Caco-2 (cell line): ENCODE measurements around the gene USP25. TPM values are rescaled to one million over a fixed set of nuclear protein-coding genes. Genes with fewer than 3 reads are reported as not detected.
"Not testable (repeated sequence)": the region's sequence is repeated elsewhere in the genome, so short reads cannot be mapped to it uniquely, and the experiment has no call there.

Experiments
- BruUV-seq: library from RNA; stranded (reverse); fragments of 400-500 nt; replicated peaks from 2 replicates; lab custom pipeline; 2021; lab: Mats Ljungman, UMichigan
- CTCF ChIA-PET: fragments of 300-600 bp; sonication (Branson Sonifier 250); formaldehyde crosslinking; loops from one replicate; lab custom pipeline; 2022; ENCODE audit warnings: antibody characterized with exemption; lab: Charles Lee
- POLR2A ChIA-PET: fragments of 300-600 bp; sonication (Branson Sonifier 250); formaldehyde crosslinking; loops from one replicate; lab custom pipeline; 2022; ENCODE audit warnings: antibody characterized with exemption; lab: Charles Lee
- DNase-seq, 2 experiments: peaks; one replicate each; pipeline versions ENCODE4 v3.0.0 to v3.0.0-alpha.2; 2020 to 2022
- H3K27me3 ChIP-seq: replicated peaks from 2 replicates; pipeline ENCODE4 v1.6.0; 2011; ENCODE audit warnings: low read length; ENCODE audit not compliant: control insufficient read depth, insufficient read depth
- H3K36me3 ChIP-seq: 2 replicates; pipeline ENCODE4 v1.5.1; 2011; ENCODE audit warnings: low read length; ENCODE audit not compliant: control insufficient read depth, insufficient read depth
- H3K4me1 ChIP-seq: fragments of 250-450 bp; sonication (Bioruptor Pico); 2 replicates; pipeline ENCODE4 v1.5.1; 2020; ENCODE audit warnings: mild to moderate bottlenecking
- H3K4me3 ChIP-seq: 2 replicates; pipeline ENCODE4 v1.5.1; 2011; ENCODE audit warnings: low read depth, mild to moderate bottlenecking, control low read depth, low read length
- H3K9me3 ChIP-seq: fragments of 250-450 bp; sonication (Bioruptor Pico); 2 replicates; pipeline ENCODE4 v1.5.1; 2020; ENCODE audit warnings: mild to moderate bottlenecking, moderate library complexity
- H3K27ac Mint-ChIP-seq: one replicate; pipeline ENCODE4 v1.8.0; 2022; ENCODE audit warnings: mixed read lengths; ENCODE audit not compliant: unreplicated experiment
- H3K27me3 Mint-ChIP-seq: one replicate; pipeline ENCODE4 v1.8.0; 2022; ENCODE audit warnings: mixed read lengths; ENCODE audit not compliant: insufficient read depth, unreplicated experiment
- H3K36me3 Mint-ChIP-seq: one replicate; pipeline ENCODE4 v1.8.0; 2022; ENCODE audit warnings: mild to moderate bottlenecking, mixed read lengths; ENCODE audit not compliant: insufficient read depth, unreplicated experiment
- H3K4me1 Mint-ChIP-seq: one replicate; pipeline ENCODE4 v1.8.0; 2022; ENCODE audit warnings: low read depth, mixed read lengths; ENCODE audit not compliant: unreplicated experiment
- H3K4me3 Mint-ChIP-seq: one replicate; pipeline ENCODE4 v1.8.0; 2022; ENCODE audit warnings: mild to moderate bottlenecking, moderate library complexity, mixed read lengths; ENCODE audit not compliant: unreplicated experiment
- H3K9me3 Mint-ChIP-seq: one replicate; pipeline ENCODE4 v1.8.0; 2022; ENCODE audit warnings: mixed read lengths; ENCODE audit not compliant: unreplicated experiment
- CTCF ChIP-seq, 2 experiments: fragments of 200-600 bp in 1 of 2; IDR thresholded peaks; 1 replicate in 1 of 2; 2 replicates in 1 of 2; pipeline versions ENCODE4 v1.5.1 to v1.8.0; 2011 to 2022; ENCODE audit warnings: antibody characterized with exemption in 1 of 2, control low read depth in 1 of 2, inconsistent platforms in 1 of 2, low read depth in 1 of 2, low read length in 1 of 2, mild to moderate bottlenecking in 1 of 2, moderate library complexity in 1 of 2; ENCODE audit not compliant: insufficient read depth in 1 of 2, severe bottlenecking in 1 of 2, unreplicated experiment in 1 of 2
- intact Hi-C: fragments of 100-400 bp; cut with micrococcal nuclease; formaldehyde crosslinking; loops from one replicate; pipeline ENCODE4 v1.10.0; 2022; ENCODE audit not compliant: unreplicated experiment
- total RNA-seq: library from RNA; stranded (reverse); gene quantifications from 2 replicates; pipeline ENCODE4 v1.2.3, GENCODE V29; 2022

Gene USP25
- total RNA-seq, 1 experiment from 2014 or later = 44.3 TPM

GRCh38 chr21:15735409-15735808 is 5.6 kb downstream of the USP25 start:
- Mint-ChIP-seq H3K9me3 (no peaks in the 10 kb centered on the region), H3K4me3 (no peak overlapping the region), H3K4me1 (peaks cover 24% of the 10 kb centered on the region), H3K27me3 (no peaks in the 10 kb centered on the region), H3K27ac (peak overlapping the region; percentile 37), H3K36me3 (peaks cover 11% of the 10 kb centered on the region)
- Histone ChIP-seq H3K4me1 (peaks cover 41% of the 10 kb centered on the region), H3K27me3 (no peaks in the 10 kb centered on the region), H3K36me3 (no peaks in the 10 kb centered on the region), H3K4me3 (no peak overlapping the region), H3K9me3 (no peaks in the 10 kb centered on the region)
- CTCF ChIA-PET = interaction anchor here (0.8 kb wide), 1 partner anchor 75 kb away, joined by 4 read pairs; no protein-coding TSS in a partner anchor
- intact Hi-C loops = no loop called here
- POLR2A ChIA-PET = no interaction called here
- TF ChIP-seq CTCF (IDR thresholded peaks at IDR 0.05; ENCODE audit: insufficient read depth in 1 of 2, low read depth in 1 of 2, low read length in 1 of 2, severe bottlenecking in 1 of 2, unreplicated experiment in 1 of 2) = peak in 1 of 2 experiments; percentile 3
- BruUV-seq = no TSS peak
- DNase-seq = no peak

DNA sequence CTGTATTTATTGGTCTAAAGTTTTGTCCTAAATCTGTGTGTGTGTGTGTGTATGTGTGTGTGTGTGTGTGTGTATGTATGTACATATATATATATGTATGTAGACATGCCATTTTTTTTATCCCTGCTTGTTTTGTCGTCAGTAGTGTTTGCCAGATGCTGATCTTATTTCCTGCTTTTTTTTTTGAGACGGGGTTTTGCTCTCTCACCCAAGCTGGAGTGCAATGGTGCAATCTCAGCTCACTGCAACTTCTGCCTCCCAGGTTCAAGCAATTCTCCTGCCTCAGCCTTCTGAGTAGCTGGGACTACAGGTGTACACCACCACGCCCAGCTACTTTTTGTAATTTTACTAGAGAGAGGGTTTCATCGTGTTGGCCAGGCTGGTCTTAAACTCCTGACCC is 6.1 kb downstream of the USP25 start:
- H3K36me3 Mint-ChIP-seq, BruUV-seq, H3K4me3 ChIP-seq, H3K36me3 ChIP-seq, H3K9me3 ChIP-seq, H3K4me3 Mint-ChIP-seq, H3K27me3 Mint-ChIP-seq, intact Hi-C loops, H3K9me3 Mint-ChIP-seq, DNase-seq, H3K27me3 ChIP-seq: not testable (repeated sequence)
- POLR2A ChIA-PET = interaction anchor here (0.6 kb wide), 1 partner anchor 591 kb away, joined by 3 read pairs; no protein-coding TSS in a partner anchor
- peaks cover 24% of the 10 kb centered on the region for H3K4me1 Mint-ChIP-seq
- H3K27ac Mint-ChIP-seq = peak overlapping the region; percentile 37
- peaks cover 43% of the 10 kb centered on the region for H3K4me1 ChIP-seq
- CTCF ChIA-PET = interaction anchor here (0.8 kb wide), 1 partner anchor 76 kb away, joined by 4 read pairs; no protein-coding TSS in a partner anchor

- H3K4me3 ChIP-seq, H3K27me3 ChIP-seq, DNase-seq, H3K27ac Mint-ChIP-seq, H3K36me3 ChIP-seq, H3K4me3 Mint-ChIP-seq, H3K9me3 Mint-ChIP-seq, H3K27me3 Mint-ChIP-seq, BruUV-seq, POLR2A ChIA-PET, intact Hi-C loops, H3K9me3 ChIP-seq, CTCF ChIA-PET: not testable (repeated sequence)
- peaks cover 25% of the 10 kb centered on the region for H3K36me3 Mint-ChIP-seq
- peaks cover 33% of the 10 kb centered on the region for H3K4me1 Mint-ChIP-seq
- peaks cover 55% of the 10 kb centered on the region for H3K4me1 ChIP-seq
Measured at GRCh38 chr21:15738779-15739178, 9.0 kb downstream of the USP25 start.

DNA sequence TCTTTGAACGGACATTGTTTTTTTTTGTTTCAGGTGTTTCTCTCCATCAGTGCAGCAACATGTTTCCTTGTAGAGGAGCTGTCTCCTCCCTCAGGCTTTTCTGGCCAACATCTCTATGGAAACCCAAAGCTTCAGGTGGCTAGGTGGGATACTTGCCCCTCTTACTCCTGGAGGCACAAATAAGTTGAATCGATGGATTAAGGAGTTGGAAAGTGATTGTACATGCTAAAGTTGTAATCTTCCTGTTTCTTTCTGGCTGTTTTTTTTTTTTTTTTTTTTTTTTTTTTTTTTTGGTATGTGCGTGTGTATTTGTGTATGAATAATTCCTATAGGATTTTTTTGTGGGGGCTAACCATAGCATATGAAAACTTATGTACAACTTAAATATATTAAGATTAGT is 10.6 kb downstream of the USP25 start:
- CTCF ChIA-PET = no interaction called here
- H3K27me3 Mint-ChIP-seq = no peaks in the 10 kb centered on the region
- no peaks in the 10 kb centered on the region for H3K27me3 ChIP-seq
- peaks cover 4% of the 10 kb centered on the region; the same call in 1 of the 2 replicates for H3K9me3 ChIP-seq
- peaks cover 45% of the 10 kb centered on the region for H3K4me1 ChIP-seq
- TF ChIP-seq CTCF (IDR thresholded peaks at IDR 0.05; ENCODE audit: insufficient read depth in 1 of 2, low read depth in 1 of 2, low read length in 1 of 2, severe bottlenecking in 1 of 2, unreplicated experiment in 1 of 2) = no peak
- peaks cover 29% of the 10 kb centered on the region for H3K4me1 Mint-ChIP-seq
- no peak overlapping the region for H3K27ac Mint-ChIP-seq
- H3K4me3 Mint-ChIP-seq = no peak overlapping the region
- H3K36me3 ChIP-seq = no peaks in the 10 kb centered on the region
- H3K9me3 Mint-ChIP-seq = no peaks in the 10 kb centered on the region
- no peak for DNase-seq
- intact Hi-C loops = no loop called here
- H3K4me3 ChIP-seq = no peak overlapping the region
- POLR2A ChIA-PET = no interaction called here
- no TSS peak for BruUV-seq
- H3K36me3 Mint-ChIP-seq = peaks cover 39% of the 10 kb centered on the region
